Measurements from ENCODE around the gene HINFP.

GRCh38 chr11:119153049-119153818 is 31.9 kb downstream of the HINFP start:
- peak; percentile 33 for TF ChIP-seq CTCF (IDR thresholded peaks at IDR 0.05; ENCODE audit: borderline replicate concordance, extremely low read depth, low read length, poor library complexity, severe bottlenecking)
- TF ChIP-seq EZH2 (IDR thresholded peaks at IDR 0.05; ENCODE audit: borderline replicate concordance, low read depth, low read length, severe bottlenecking) = no peak

Measured in DND-41 (cell line).